ENCODE results near the gene SH3TC1. TPM values are rescaled to one million over a fixed set of nuclear protein-coding genes. Genes with fewer than 3 reads are reported as not detected.
A peak's percentile ranks its signal among the peaks of the same experiment; 100 is the strongest.

SH3TC1 gene
- total and polyA plus RNA-seq, 2 of the 8 experiments (the other 6 are each of a cell fraction or from before 2014, with no cell fraction given), result 0.15 TPM; not detected in 1

DNA sequence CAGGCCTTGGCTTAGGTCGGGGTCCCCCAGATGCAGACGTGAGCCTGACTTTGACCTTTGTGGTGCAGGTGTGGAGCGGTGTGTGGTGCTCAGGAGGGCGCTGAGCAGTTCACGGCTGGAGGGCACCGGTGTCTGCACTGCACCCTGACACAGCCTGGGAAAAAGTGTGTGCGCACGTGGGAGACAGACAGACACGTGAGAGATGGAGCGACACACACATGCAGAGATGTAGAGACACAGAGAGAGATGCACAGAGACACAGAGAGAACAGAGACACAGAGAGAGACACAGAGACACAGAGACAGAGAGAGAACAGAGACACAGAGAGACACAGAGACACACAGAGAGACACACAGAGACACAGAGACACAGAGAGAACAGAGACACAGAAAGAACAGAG lies 64.3 kb downstream of the SH3TC1 start:
- H2AK5ac ChIP-seq (ENCODE audit: low read depth, low read length), result no peak overlapping the region
- H3K23ac ChIP-seq (ENCODE audit: insufficient read length), result no peak overlapping the region
- H3K9ac ChIP-seq (replicated peaks in 1 of 4; ENCODE audit: extremely low read depth in 1 of 4, low read depth in 3 of 4, low read length in 3 of 4), result no peak overlapping the region
- H3K36me3 ChIP-seq (ENCODE audit: control insufficient read depth in 2 of 4, insufficient read depth in 4 of 4, low read length in 3 of 4), result no peaks in the 10 kb centered on the region
- H3K4ac ChIP-seq (replicated peaks; ENCODE audit: insufficient read length, low read depth, low read length), result no peak overlapping the region
- no peaks in the 10 kb centered on the region for H3K23me2 ChIP-seq (ENCODE audit: low read depth, low read length)
- no peak overlapping the region for H2BK20ac ChIP-seq (ENCODE audit: low read length)
- ChIA-PET POLR2A (ENCODE audit: partially characterized antibody) (no interaction called here), CTCF (ENCODE audit: partially characterized antibody) (interaction anchor here (4.7 kb wide), 1 partner anchor 139 kb away, joined by 48 read pairs; no protein-coding TSS in a partner anchor)
- H4K5ac ChIP-seq (ENCODE audit: insufficient read length, low read depth, low read length), result no peak overlapping the region
- no peak overlapping the region for H4K91ac ChIP-seq (replicated peaks; ENCODE audit: insufficient read length, low read length)
- no peak overlapping the region for H2BK15ac ChIP-seq (ENCODE audit: low read length)
- no peak overlapping the region for H3K14ac ChIP-seq (ENCODE audit: insufficient read length)
- H3K18ac ChIP-seq (ENCODE audit: extremely low read depth, low read length), result no peak overlapping the region
- H2BK120ac ChIP-seq (replicated peaks; ENCODE audit: low read depth, low read length), result no peak overlapping the region
- no peak for FAIRE-seq
- no peaks in the 10 kb centered on the region for H3K9me3 ChIP-seq (ENCODE audit: insufficient read depth in 2 of 2, low read depth in 1 of 2, low read length in 1 of 2)
- no peak overlapping the region for H4K8ac ChIP-seq (ENCODE audit: extremely low read depth, insufficient read depth, low read length)
- H3K79me2 ChIP-seq (ENCODE audit: control insufficient read depth in 1 of 2, insufficient read depth in 2 of 2, low read length in 2 of 2), result no peaks in the 10 kb centered on the region
- H2BK5ac ChIP-seq (ENCODE audit: low read depth, low read length), result no peak overlapping the region
- no peaks in the 10 kb centered on the region for H3K27me3 ChIP-seq (replicated peaks in 1 of 4; ENCODE audit: control insufficient read depth in 3 of 4, extremely low read depth in 1 of 4, insufficient read depth in 3 of 4, low read length in 3 of 4)
- no peaks in the 10 kb centered on the region for H3K79me1 ChIP-seq (ENCODE audit: low read depth, low read length)
- H3K27ac ChIP-seq (ENCODE audit: low read depth, low read length), result no peak overlapping the region
- H2BK12ac ChIP-seq (ENCODE audit: low read depth, low read length), result peak overlapping the region; percentile 44; the same call in 1 of the 2 replicates
- no peak for TF ChIP-seq SIN3A (conservative IDR thresholded peaks at IDR 0.05 in 1 of 2, IDR thresholded peaks at IDR 0.05 in 1 of 2; ENCODE audit: low read depth in 1 of 2, low read length in 2 of 2)
- no peak for TF ChIP-seq TAF1 (IDR thresholded peaks at IDR 0.05; ENCODE audit: low read depth, low read length)
- TF ChIP-seq JUN (IDR thresholded peaks at IDR 0.05; ENCODE audit: low read depth, low read length), result no peak
- no peak for TF ChIP-seq POLR2AphosphoS5 (IDR thresholded peaks at IDR 0.05; ENCODE audit: low read depth, low read length)
- TF ChIP-seq, protein P1, sequence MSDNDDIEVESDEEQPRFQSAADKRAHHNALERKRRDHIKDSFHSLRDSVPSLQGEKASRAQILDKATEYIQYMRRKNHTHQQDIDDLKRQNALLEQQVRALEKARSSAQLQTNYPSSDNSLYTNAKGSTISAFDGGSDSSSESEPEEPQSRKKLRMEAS (IDR thresholded peaks at IDR 0.05), result no peak
- no peak for TF ChIP-seq SP2 (IDR thresholded peaks at IDR 0.05; ENCODE audit: low read length)
- no peak for TF ChIP-seq NANOG (IDR thresholded peaks at IDR 0.05; ENCODE audit: insufficient read depth, low read depth, low read length, poor library complexity, severe bottlenecking)
- no peak for TF ChIP-seq GABPA (IDR thresholded peaks at IDR 0.05; ENCODE audit: borderline replicate concordance, insufficient read depth, low read length)
- TF ChIP-seq SAP30 (IDR thresholded peaks at IDR 0.05; ENCODE audit: insufficient read depth, insufficient replicate concordance, low read length), result no peak
- TF ChIP-seq POU5F1 (IDR thresholded peaks at IDR 0.05; ENCODE audit: low read depth, low read length), result no peak
- no peak for TF ChIP-seq TCF12 (IDR thresholded peaks at IDR 0.05; ENCODE audit: low read depth, low read length)
- TF ChIP-seq POLR2A (IDR thresholded peaks at IDR 0.05; ENCODE audit: control extremely low read depth in 1 of 2, low read depth in 2 of 2, low read length in 2 of 2), result no peak
- DNase-seq (ENCODE audit: low read depth in 1 of 2, low spot score in 2 of 2), result no peak
- H2AFZ ChIP-seq (ENCODE audit: low read length), result no peak overlapping the region
- no peak overlapping the region for H3K56ac ChIP-seq (replicated peaks; ENCODE audit: insufficient read length, low read depth, low read length)
- no peak overlapping the region for H3K4me3 ChIP-seq (ENCODE audit: extremely low read depth in 1 of 4, insufficient read depth in 2 of 4, low read depth in 3 of 4, low read length in 4 of 4)
- H3K4me2 ChIP-seq (ENCODE audit: insufficient read depth in 1 of 2, low read depth in 2 of 2, low read length in 2 of 2), result no peak overlapping the region
- H4K20me1 ChIP-seq (replicated peaks in 1 of 2; ENCODE audit: control insufficient read depth in 1 of 2, insufficient read depth in 2 of 2, low read length in 2 of 2), result peaks cover 0 to 1% of the 10 kb centered on the region in 2 experiments
- peaks cover 0 to 8% (median 4%) of the 10 kb centered on the region in 4 experiments; a peak in 4 of 7 replicates for H3K4me1 ChIP-seq (replicated peaks in 1 of 4; ENCODE audit: control insufficient read depth in 3 of 4, insufficient read depth in 4 of 4, low read length in 3 of 4)
- WGBS, 2 experiments (ENCODE audit: extremely low coverage in 1 of 2, insufficient coverage in 1 of 2, insufficient read length in 1 of 2, insufficient replicate concordance in 2 of 2, low coverage in 1 of 2, low lambda C conversion rate in 2 of 2, missing lambda C conversion rate in 1 of 2), result 87% methylated on average over 10 of the region's 10 CpGs; no CpG with 5 or more reads in 1 of the 2 experiments
